HepG2 (cell line): ENCODE results near the gene FRMD5. TPM values are rescaled to one million over a fixed set of nuclear protein-coding genes. Genes with fewer than 3 reads are reported as not detected.

Source experiments
- ATAC-seq: fragments of 200-7000 bp; cut with Tn5 transposase; 3 replicates; pipeline ENCODE4 v1.9.1; 2020; ENCODE audit warnings: mild to moderate bottlenecking, moderate library complexity
- BruUV-seq: library from RNA; stranded (reverse); fragments of 400-500 nt; replicated peaks from 2 replicates; lab custom pipeline; 2021; lab: Mats Ljungman, UMichigan
- CTCF ChIA-PET: fragments of 300-600 bp; formaldehyde crosslinking; extraction: SDS; loops from one replicate; lab custom pipeline; 2021; ENCODE audit warnings: low total read pairs, inconsistent platforms, low intra/inter-chr PET ratio; lab: Yijun Ruan, JAX
- POLR2A ChIA-PET: fragments of 350-600 bp; sonication (Branson Sonifier 250); formaldehyde crosslinking; loops from one replicate; lab custom pipeline; 2020; ENCODE audit warnings: antibody characterized with exemption, inconsistent platforms; lab: Yijun Ruan, JAX
- DNase-seq: peaks from one replicate; pipeline ENCODE4 v3.0.0-alpha.2; 2015; ENCODE audit warnings: low spot score
- FAIRE-seq: peaks from 3 replicates; lab custom pipeline; 2011; peaks lifted over from hg19 to GRCh38; lab: Jason Lieb, UNC
- H2AFZ ChIP-seq: one replicate; pipeline ENCODE4 v1.6.1; 2011; ENCODE audit warnings: low read length, inconsistent platforms
- H3K27ac ChIP-seq: fragments of 300-600 bp; 3 replicates; pipeline ENCODE4 v1.8.0; 2011; ENCODE audit warnings: mixed run types, mild to moderate bottlenecking, mixed read lengths, low read length, inconsistent platforms; ENCODE audit not compliant: insufficient read depth; ENCODE audit errors: extremely low read length
- H3K27me3 ChIP-seq, 2 experiments: fragments of 200-600 bp in 1 of 2; 2 replicates in 1 of 2; 3 replicates in 1 of 2; pipeline versions ENCODE4 v1.6.0 to v1.8.0; 2011; ENCODE audit warnings: low read length in 2 of 2, mild to moderate bottlenecking in 2 of 2, moderate library complexity in 2 of 2, inconsistent platforms in 1 of 2; ENCODE audit not compliant: insufficient read depth in 2 of 2, control insufficient read depth in 1 of 2
- H3K36me3 ChIP-seq, 2 experiments: fragments of 200-600 bp in 1 of 2; replicated peaks in 1 of 2; 2 replicates in 1 of 2; 3 replicates in 1 of 2; pipeline versions ENCODE4 v1.5.1 to v1.8.0; 2011; ENCODE audit warnings: low read length in 2 of 2, inconsistent platforms in 1 of 2; ENCODE audit not compliant: insufficient read depth in 2 of 2, control insufficient read depth in 1 of 2
- H3K4me1 ChIP-seq: 2 replicates; pipeline ENCODE4 v1.5.1; 2012; ENCODE audit warnings: low read length, inconsistent platforms; ENCODE audit not compliant: insufficient read depth
- H3K4me2 ChIP-seq: 2 replicates; pipeline ENCODE4 v1.6.0; 2011; ENCODE audit warnings: low read depth, low read length, inconsistent platforms
- H3K4me3 ChIP-seq, 3 experiments: fragments of 200-600 bp in 1 of 3; sonication (generic), shearing (Covaris generic) in 1 of 3; replicated peaks in 1 of 3; 2 replicates each; pipeline ENCODE4 v1.5.1; 2011 to 2016; ENCODE audit warnings: low read length in 3 of 3, inconsistent platforms in 2 of 3, low read depth in 2 of 3, mild to moderate bottlenecking in 2 of 3, control low read depth in 1 of 3, mixed read lengths in 1 of 3; ENCODE audit not compliant: insufficient read depth in 1 of 3
- H3K79me2 ChIP-seq: one replicate; pipeline ENCODE4 v1.6.1; 2011; ENCODE audit warnings: low read length, inconsistent platforms; ENCODE audit not compliant: insufficient read depth
- H3K9ac ChIP-seq: 2 replicates; pipeline ENCODE4 v1.6.0; 2011; ENCODE audit warnings: mild to moderate bottlenecking, low read depth, low read length, inconsistent platforms; ENCODE audit not compliant: insufficient read depth
- H3K9me3 ChIP-seq: 2 replicates; pipeline ENCODE4 v1.5.1; 2012; ENCODE audit warnings: mild to moderate bottlenecking, low read length
- H4K20me1 ChIP-seq: 2 replicates; pipeline ENCODE4 v1.6.0; 2011; ENCODE audit warnings: inconsistent platforms, mild to moderate bottlenecking, low read length, moderate library complexity; ENCODE audit not compliant: insufficient read depth
- AGO1 ChIP-seq: fragments of 200-400 bp; formaldehyde crosslinking; IDR thresholded peaks from 2 replicates; pipeline ENCODE4 v1.6.1; 2017; ENCODE audit warnings: mild to moderate bottlenecking, low read depth, low read length, moderate library complexity; ENCODE audit not compliant: poor library complexity, severe bottlenecking
- ARID2 ChIP-seq: sonication (generic); formaldehyde crosslinking; IDR thresholded peaks from 2 replicates; pipeline ENCODE4 v1.8.1; 2022; ENCODE audit warnings: mild to moderate bottlenecking, missing genetic modification reagents, borderline replicate concordance
- ATF7-NPFF ChIP-seq: sonication (generic); formaldehyde crosslinking; IDR thresholded peaks from 2 replicates; pipeline ENCODE4 v1.8.1; 2023; ENCODE audit warnings: mild to moderate bottlenecking, low read depth, missing genetic modification reagents, moderate library complexity
- HOXD1 ChIP-seq: sonication (generic); formaldehyde crosslinking; IDR thresholded peaks from 2 replicates; pipeline ENCODE4 v1.5.0; 2020; ENCODE audit warnings: missing genetic modification reagents
- MIER3 ChIP-seq: IDR thresholded peaks from 2 replicates; pipeline ENCODE4 v1.6.1; 2016; ENCODE audit warnings: missing compliant biosample characterization, borderline replicate concordance
- NFIC ChIP-seq: IDR thresholded peaks from 2 replicates; pipeline ENCODE4 v1.6.1; 2012; ENCODE audit warnings: mild to moderate bottlenecking, low read length, inconsistent platforms
- RELA ChIP-seq: sonication (generic); formaldehyde crosslinking; IDR thresholded peaks from 2 replicates; pipeline ENCODE4 v1.4.0; 2020; ENCODE audit warnings: missing genetic modification reagents
- SIX4 ChIP-seq: sonication (generic); formaldehyde crosslinking; IDR thresholded peaks from 2 replicates; pipeline ENCODE4 v1.4.0; 2020; ENCODE audit warnings: missing genetic modification reagents
- YY1 ChIP-seq: IDR thresholded peaks from 2 replicates; pipeline ENCODE4 v1.6.1; 2011; ENCODE audit warnings: low read length, low read depth, moderate library complexity, mild to moderate bottlenecking; ENCODE audit not compliant: insufficient read depth, insufficient replicate concordance
- WGBS: methylation state at CpG from one replicate; pipeline ENCODE4 v1.1.6; 2017; ENCODE audit warnings: low lambda C conversion rate; 5-methylcytosine and 5-hydroxymethylcytosine counted together
- in situ Hi-C: cut with HindIII; loops from 2 replicates; pipeline ENCODE4 v1.10.0; 2017; ENCODE audit warnings: low pct_unique_long_range_greater_than_20kb; ENCODE audit not compliant: extremely low pct_ligation_motif_present
- intact Hi-C: fragments of 100-400 bp; cut with micrococcal nuclease; formaldehyde crosslinking; loops from one replicate; pipeline ENCODE4 v1.10.0; 2022; ENCODE audit not compliant: unreplicated experiment
- polyA plus RNA-seq, 8 experiments: library from polyadenylated mRNA; depleted of rRNA in 3 of 8; stranded (reverse) in 7 of 8; unstranded in 1 of 8; fragments of >200 nt; fragmentation: Illumina TruSeq in 4 of 8; extraction: Trizol in 4 of 8; gene quantifications; 2 replicates each; pipeline versions ENCODE4 v1.2.1 to v1.2.3, GENCODE V29; 2011 to 2016; ENCODE audit warnings: low read depth in 4 of 8, missing spikeins in 1 of 8, mixed read lengths in 1 of 8; ENCODE audit not compliant: insufficient read depth in 1 of 8
- total RNA-seq, 5 experiments: library from RNA; depleted of rRNA; stranded (reverse); fragments of >200 nt; fragmentation: Illumina TruSeq; extraction: Trizol; gene quantifications; 2 replicates each; pipeline ENCODE4 v1.2.3, GENCODE V29; 2016; ENCODE audit warnings: low read depth in 1 of 5
- TF ChIP-seq, protein P1 (sequence below), 2 experiments: IDR thresholded peaks; 2 replicates each; pipeline ENCODE4 v1.6.1; 2011 to 2012; ENCODE audit warnings: low read length in 2 of 2, borderline replicate concordance in 1 of 2, low read depth in 1 of 2, mild to moderate bottlenecking in 1 of 2, moderate library complexity in 1 of 2
- TF ChIP-seq, protein P2 (sequence below): sonication (generic); formaldehyde crosslinking; IDR thresholded peaks from 2 replicates; pipeline ENCODE4 v1.9.0; 2021; ENCODE audit warnings: missing genetic modification reagents, mild to moderate bottlenecking, borderline replicate concordance
- TF ChIP-seq, protein P3 (sequence below): sonication (generic); formaldehyde crosslinking; IDR thresholded peaks from 2 replicates; pipeline ENCODE4 v1.5.0; 2020; ENCODE audit warnings: missing genetic modification reagents

FRMD5 gene
- total and polyA plus RNA-seq, 2 of the 13 experiments (the other 11 are each of a cell fraction or from before 2014, with no cell fraction given), result 0.93 to 1.5 TPM

DNA sequence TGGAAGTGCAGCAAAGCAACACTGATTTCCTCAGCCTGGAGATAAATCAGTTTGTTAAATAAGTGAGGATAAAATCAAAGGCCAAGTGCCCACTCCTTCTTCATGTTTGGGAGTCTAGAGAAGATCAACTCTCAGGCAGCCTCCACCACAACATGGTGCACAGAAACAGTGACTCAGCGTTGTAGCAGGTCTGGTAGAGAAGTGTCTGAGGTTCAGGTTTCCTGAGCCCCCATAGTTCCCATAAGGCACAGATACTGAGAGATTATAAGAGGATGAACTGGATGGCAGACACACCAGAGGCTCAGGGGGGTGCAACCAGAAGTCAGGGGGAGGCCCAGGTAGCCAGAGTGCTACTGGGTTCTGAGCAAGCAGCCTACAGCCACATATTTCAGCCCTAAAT lies 166.7 kb downstream of the FRMD5 start (continued):
- TF ChIP-seq ARID2 (CRISPR knock-in tag) (no peak), SIX4 (CRISPR knock-in tag) (no peak)

DNA sequence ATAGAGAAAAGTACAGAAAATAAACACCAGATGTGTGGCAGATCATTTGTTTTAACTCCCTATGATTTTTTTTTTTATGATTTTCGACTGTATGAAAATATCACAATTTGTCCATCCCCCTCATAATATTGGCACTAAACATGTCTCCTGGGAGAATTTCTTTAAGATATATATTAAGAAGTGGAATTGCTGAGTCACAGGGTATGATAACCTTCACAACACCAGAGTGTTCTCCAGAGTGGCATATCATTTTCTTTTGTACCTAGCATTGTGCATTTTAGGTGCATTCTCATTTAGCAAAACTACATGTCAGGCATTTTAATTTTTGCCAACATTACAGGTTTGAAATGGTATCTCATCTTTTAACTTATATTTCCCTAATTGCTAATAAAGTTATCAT lies 170.9 kb downstream of the FRMD5 start:
- no peak overlapping the region for H3K4me3 ChIP-seq
- no TSS peak for BruUV-seq
- no peaks in the 10 kb centered on the region for H3K9me3 ChIP-seq
- no peaks in the 10 kb centered on the region for H3K79me2 ChIP-seq
- ChIA-PET POLR2A (no interaction called here), CTCF (no interaction called here)
- DNase-seq (no peak), FAIRE-seq (no peak), ATAC-seq (no peak)
- no peaks in the 10 kb centered on the region for H3K36me3 ChIP-seq
- no peak overlapping the region for H3K4me2 ChIP-seq
- intact Hi-C loops (no loop called here), in situ Hi-C loops (no loop called here)
- no peaks in the 10 kb centered on the region for H3K4me1 ChIP-seq
- no peak overlapping the region for H2AFZ ChIP-seq
- no peak overlapping the region for H3K9ac ChIP-seq
- H4K20me1 ChIP-seq, result no peaks in the 10 kb centered on the region
- H3K27ac ChIP-seq, result no peak overlapping the region
- TF ChIP-seq ATF7-NPFF (CRISPR knock-in tag) (no peak), NFIC (no peak), RELA (no peak), MIER3 (CRISPR knock-in tag) (no peak), AGO1 (no peak), HOXD1 (CRISPR knock-in tag) (no peak), YY1 (no peak)
- TF ChIP-seq, protein P1, sequence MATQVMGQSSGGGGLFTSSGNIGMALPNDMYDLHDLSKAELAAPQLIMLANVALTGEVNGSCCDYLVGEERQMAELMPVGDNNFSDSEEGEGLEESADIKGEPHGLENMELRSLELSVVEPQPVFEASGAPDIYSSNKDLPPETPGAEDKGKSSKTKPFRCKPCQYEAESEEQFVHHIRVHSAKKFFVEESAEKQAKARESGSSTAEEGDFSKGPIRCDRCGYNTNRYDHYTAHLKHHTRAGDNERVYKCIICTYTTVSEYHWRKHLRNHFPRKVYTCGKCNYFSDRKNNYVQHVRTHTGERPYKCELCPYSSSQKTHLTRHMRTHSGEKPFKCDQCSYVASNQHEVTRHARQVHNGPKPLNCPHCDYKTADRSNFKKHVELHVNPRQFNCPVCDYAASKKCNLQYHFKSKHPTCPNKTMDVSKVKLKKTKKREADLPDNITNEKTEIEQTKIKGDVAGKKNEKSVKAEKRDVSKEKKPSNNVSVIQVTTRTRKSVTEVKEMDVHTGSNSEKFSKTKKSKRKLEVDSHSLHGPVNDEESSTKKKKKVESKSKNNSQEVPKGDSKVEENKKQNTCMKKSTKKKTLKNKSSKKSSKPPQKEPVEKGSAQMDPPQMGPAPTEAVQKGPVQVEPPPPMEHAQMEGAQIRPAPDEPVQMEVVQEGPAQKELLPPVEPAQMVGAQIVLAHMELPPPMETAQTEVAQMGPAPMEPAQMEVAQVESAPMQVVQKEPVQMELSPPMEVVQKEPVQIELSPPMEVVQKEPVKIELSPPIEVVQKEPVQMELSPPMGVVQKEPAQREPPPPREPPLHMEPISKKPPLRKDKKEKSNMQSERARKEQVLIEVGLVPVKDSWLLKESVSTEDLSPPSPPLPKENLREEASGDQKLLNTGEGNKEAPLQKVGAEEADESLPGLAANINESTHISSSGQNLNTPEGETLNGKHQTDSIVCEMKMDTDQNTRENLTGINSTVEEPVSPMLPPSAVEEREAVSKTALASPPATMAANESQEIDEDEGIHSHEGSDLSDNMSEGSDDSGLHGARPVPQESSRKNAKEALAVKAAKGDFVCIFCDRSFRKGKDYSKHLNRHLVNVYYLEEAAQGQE (IDR thresholded peaks at IDR 0.05; ENCODE audit: borderline replicate concordance in 1 of 2, low read depth in 1 of 2, low read length in 2 of 2), result no peak
- TF ChIP-seq, protein P2, sequence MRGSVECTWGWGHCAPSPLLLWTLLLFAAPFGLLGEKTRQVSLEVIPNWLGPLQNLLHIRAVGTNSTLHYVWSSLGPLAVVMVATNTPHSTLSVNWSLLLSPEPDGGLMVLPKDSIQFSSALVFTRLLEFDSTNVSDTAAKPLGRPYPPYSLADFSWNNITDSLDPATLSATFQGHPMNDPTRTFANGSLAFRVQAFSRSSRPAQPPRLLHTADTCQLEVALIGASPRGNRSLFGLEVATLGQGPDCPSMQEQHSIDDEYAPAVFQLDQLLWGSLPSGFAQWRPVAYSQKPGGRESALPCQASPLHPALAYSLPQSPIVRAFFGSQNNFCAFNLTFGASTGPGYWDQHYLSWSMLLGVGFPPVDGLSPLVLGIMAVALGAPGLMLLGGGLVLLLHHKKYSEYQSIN, result no peak
- TF ChIP-seq, protein P3, sequence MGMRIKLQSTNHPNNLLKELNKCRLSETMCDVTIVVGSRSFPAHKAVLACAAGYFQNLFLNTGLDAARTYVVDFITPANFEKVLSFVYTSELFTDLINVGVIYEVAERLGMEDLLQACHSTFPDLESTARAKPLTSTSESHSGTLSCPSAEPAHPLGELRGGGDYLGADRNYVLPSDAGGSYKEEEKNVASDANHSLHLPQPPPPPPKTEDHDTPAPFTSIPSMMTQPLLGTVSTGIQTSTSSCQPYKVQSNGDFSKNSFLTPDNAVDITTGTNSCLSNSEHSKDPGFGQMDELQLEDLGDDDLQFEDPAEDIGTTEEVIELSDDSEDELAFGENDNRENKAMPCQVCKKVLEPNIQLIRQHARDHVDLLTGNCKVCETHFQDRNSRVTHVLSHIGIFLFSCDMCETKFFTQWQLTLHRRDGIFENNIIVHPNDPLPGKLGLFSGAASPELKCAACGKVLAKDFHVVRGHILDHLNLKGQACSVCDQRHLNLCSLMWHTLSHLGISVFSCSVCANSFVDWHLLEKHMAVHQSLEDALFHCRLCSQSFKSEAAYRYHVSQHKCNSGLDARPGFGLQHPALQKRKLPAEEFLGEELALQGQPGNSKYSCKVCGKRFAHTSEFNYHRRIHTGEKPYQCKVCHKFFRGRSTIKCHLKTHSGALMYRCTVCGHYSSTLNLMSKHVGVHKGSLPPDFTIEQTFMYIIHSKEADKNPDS (CRISPR knock-in tag), result no peak
- no peaks in the 10 kb centered on the region for H3K27me3 ChIP-seq
- WGBS, result 5% methylated on average over 1 of the region's 1 CpG
